HCT116 (cell line): ENCODE results near the gene MACROH2A1.

ENCODE experiments used
- CTCF ChIP-seq, 3 experiments: fragments of 200-600 bp in 1 of 3; sonication (generic) in 1 of 3; IDR thresholded peaks in 2 of 3; conservative IDR thresholded peaks in 1 of 3; 2 replicates each; pipeline ENCODE4 v1.5.1; 2012 to 2017; ENCODE audit warnings: low read depth in 2 of 3, low read length in 2 of 3, antibody characterized with exemption in 1 of 3, borderline replicate concordance in 1 of 3, control low read depth in 1 of 3, mild to moderate bottlenecking in 1 of 3, mixed read lengths in 1 of 3, mixed run types in 1 of 3, moderate library complexity in 1 of 3; ENCODE audit not compliant: insufficient read depth in 1 of 3
- MAX ChIP-seq: IDR thresholded peaks from 2 replicates; pipeline ENCODE4 v1.6.1; 2012
- SP1 ChIP-seq: IDR thresholded peaks from 2 replicates; pipeline ENCODE4 v1.6.1; 2012; ENCODE audit warnings: low read depth
- SRF ChIP-seq: IDR thresholded peaks from 2 replicates; pipeline ENCODE4 v1.6.1; 2012; ENCODE audit warnings: low read depth

- no peak for TF ChIP-seq MAX
- no peak for TF ChIP-seq CTCF (IDR thresholded peaks at IDR 0.05 in 2 of 3, conservative IDR thresholded peaks at IDR 0.05 in 1 of 3; ENCODE audit: borderline replicate concordance in 1 of 3, insufficient read depth in 1 of 3, low read depth in 2 of 3, low read length in 2 of 3)
- TF ChIP-seq SP1 = no peak
- TF ChIP-seq SRF = no peak
Observed at GRCh38 chr5:135317286-135317685, 81.7 kb downstream of the MACROH2A1 start.
